Hippocampal formation (tissue), 2 donors: ENCODE measurements around the gene BRCC3.
A peak's percentile ranks its signal among the peaks of the same experiment; 100 is the strongest.

Experiments
- DNase-seq, 2 donors: peaks; one replicate each; lab custom pipeline; 2025; lab: John Stamatoyannopoulos, UW

The BRCC3 gene

DNA sequence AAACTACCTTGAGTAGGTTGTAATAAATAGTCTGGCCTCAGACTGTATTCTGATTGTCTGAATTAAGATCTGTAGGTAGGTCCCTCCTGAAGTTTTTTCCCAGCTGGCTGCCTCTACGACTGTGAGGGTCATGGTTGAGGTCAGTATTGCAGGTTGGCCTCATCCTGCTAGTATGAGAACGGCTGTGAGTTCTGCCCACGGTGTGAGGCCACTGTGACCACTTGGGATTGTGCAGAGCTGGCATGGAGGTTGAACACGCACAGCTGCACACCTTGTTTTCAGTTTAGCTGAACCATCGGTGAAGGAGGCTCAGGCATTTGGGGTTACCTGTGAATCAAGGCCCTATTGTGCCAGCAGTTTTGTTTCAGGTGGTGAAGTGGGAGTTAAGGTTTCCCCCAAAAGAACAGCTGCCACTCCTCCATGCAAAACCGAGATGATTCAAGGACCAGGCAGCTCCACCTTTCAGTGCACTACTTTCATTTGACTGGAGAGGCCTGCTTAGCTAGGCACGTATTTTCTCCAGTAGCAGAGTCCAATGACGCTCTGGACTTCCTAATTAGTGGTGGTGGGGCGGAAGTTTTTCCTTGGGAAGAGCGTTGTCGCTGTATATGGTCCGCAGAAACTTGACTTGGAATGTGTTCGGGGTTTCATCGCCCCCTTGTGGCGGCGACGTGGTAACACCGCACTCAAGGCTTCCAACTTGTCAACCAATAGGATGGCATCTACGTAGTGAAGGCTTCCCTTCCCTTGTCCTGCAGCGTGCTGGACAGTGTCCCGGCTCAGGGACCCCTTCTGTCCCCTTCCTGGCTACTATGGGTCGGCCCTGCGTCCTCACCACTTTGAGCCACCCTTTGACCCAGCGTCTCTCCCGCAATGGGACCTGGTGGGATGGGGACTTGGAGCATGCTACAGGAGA, 14.2 kb upstream of the BRCC3 start:
- peak; percentile 9 to 14 for DNase-seq

DNA sequence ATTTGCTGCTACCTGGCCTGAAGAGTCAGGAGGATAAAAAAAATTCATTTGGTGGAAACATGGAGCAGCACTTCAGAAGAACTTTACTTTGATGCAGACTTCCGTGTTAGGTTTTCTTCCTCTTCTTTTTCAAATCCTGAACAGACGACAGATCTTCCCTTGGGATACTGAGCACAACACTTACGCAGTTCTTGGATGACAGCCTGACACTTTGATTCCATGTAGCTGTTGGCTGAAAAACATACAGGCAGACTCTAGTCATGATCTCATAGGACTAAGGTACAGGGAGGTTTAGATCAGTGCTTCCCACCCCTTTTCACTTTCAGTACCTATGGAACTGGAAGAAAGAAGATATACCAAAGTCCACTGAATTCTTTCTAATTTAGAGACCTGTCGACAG, 9.5 kb upstream of the BRCC3 start:
- DNase-seq: no peak

DNA sequence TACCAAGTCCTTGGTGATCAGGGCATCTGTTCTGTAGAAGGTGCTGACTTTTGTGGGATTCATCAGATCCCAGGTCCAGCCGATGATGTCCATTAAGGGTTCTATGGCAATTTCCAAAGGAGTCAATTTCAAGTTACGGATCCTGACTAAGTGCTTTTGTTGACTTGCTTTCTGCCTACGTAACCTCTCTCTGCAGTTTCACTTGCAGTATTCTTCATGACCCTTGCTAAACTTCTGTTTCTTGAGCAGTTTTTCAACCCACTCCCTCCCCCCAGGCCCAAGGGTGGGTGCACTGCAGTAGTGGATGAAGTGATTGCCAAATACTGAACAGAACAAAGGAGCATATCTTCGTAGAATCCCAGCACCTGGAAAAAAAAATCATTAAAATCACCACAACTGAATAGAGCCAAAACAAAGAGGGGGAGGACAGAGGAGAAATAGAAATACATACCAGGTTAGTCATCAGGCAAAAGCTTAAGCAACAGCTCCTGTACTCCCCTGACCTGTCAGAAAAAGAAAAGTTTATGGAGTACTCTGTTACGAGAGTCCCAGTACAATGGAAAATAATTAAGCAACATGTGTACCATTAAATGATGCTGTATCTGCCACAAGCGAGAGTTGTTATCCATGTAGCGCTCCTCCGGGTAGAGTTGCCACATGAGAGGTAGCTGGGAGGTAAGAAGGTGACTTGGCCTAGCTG, 6.1 kb upstream of the BRCC3 start:
- no peak for DNase-seq

DNA sequence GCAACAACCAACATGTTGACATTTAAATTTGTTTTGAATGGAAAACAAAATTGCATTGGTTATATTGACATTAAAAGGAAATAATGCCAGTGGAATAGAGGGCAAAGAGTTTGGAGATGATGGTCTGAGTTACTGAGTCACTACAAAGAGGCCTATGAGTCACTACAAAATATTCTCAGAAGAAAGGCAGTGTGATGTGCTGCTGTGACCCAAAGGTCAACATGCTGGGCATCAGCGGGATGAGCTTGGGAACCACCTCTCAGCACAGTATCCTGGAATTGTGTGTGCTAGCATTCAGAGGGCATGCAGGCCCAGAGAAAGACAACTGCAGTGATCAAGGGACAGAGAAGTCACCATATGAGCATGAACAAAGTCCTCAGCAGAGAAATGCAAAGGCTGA, 3.1 kb upstream of the BRCC3 start:
- no peak for DNase-seq

DNA sequence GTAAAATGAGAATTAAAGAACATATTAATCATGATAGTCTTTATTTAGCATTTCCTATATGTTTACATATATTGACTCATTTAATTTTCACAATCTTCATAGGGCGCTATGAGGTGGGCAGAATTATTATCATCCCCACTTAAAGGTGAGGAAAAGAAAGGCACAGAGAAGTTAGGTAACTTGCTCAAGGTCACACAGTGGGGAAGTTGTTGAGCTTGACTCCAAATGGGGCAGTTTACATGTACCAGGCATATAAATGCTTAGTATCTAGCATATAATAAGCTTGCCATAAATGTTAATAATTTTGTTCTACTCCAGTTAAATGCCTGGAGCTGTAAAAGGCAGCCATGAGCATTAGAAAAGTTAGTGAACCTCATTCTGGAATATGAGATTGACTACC, 1.9 kb upstream of the BRCC3 start:
- DNase-seq: no peak

DNA sequence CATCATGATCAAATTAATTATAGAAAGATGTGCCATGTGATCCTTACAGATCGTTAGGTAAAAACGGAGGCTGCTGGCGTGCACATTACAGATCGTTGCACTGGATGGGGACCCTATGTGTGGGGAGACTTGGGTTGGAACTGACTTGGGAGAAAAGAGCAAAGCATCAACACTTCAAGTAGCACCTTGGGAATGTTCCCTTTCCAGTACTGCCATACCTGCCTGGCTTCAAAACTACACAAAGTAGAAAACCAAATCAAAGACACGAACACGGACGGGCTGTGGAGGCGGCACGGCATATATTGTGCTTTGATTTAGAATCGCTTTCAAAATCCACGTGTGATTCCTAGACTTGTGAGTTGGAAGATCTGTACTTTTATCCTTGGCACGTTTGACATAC, 1.3 kb upstream of the BRCC3 start:
- DNase-seq: no peak

DNA sequence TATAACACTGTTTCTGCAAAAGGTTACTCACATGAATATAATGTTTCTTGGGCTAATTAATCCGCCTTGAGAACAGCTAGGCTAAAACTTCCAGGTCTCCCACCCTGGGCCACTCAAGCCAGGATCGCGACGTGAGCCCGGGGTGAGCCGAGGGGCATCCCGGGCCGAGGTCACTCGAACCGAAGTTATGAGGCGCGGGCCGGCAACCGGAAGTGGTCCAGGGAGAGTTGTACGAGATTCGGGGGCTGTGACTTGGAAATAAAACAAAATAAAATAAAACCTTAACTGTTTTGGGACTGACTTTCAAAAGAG, 689 bp upstream of the BRCC3 start:
- DNase-seq: no peak

DNA sequence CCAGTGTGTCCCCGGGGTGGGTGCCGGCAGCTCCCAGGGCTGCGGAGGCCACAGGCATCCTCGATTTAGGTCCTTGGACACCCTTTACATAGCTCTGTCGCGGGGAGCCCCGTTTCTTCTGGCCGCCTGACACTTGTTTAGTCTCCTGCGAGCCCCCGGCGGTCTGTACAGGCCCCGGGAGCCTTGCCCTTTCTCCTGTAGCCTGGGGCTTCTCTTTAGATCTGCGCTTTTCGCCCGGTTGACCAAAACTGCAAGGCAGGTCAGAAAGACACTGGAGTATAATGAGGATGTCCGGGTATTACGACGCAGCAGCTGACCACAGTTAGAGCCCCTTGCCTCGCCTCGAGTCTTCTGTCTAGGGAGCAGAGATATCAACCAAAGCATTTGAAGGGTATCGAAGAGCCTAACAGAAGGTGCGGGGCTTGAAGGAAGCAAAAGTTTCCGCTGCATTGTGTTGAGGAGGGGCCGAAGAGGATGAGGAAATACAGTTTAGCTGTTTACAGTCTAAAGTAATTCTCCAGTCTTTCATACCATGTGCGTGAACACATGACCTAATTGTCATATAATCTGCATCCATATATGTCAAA, 479 bp downstream of the BRCC3 start:
- no peak for DNase-seq

DNA sequence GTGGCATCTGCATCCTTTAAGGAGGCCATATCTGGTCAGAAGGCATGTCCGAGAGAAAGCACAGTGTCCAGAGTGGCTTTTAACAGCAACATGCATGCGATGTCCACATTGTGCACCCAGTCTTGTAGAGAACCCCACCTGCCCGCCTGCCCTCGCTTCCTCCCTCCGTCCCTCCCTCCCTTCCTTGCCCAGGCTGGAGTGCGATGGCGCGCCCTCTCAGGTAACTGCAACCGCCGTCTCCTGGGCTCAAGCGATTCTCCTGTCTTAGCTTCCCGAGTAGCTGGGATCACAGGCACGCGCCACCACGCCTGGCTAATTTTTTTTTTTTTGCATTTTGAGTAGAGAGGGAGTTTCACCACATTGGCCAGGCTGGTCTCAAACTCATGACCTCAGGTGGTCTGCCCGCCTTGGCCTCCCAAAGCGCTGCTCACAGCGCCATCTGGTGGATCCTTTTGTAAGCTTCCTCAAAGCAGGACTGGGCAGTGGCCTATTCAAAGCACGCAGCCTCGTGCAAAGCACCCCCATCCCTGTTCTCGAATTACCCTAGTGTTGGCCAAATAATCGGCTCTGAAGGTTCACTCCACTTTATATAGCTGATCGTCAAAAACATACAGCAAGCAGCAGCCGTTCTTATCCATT, 15.0 kb downstream of the BRCC3 start:
- no peak for DNase-seq

DNA sequence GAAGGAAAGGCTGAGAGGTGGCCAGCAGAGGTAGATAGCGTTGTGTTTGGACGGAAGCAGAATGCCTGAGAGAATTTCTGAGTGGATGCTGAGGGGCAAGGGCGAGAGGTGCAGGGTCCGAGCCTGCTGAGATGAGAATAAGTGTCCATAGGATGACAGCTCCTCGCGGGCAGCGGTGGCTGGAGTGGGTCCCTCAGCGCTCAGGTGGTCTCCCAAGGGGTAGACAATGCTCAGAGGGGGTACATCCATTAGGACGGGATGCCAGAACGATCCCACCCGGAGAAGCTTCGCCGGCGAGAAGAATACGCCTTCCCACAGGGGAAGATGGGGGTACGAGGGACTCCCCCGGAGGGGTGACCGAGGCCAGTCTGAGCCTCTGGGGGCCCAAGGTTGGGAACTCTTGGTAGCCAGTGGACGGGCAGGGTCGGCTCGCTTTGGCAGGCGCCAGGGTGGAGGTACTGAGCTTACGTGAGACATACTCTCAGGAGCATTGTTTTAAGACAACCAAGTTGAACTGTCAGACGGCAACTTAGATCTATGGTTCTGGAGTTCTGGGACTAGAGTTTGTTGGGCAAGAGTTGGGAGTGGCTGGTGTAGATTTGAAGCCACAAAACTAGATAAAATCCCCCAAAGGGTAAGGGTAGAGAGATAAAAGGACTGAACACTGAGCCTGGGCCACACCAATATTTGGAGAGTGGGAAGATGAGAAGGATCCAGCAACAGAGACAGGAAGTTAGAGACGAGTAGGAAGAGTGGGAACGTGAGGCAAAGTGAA, 15.8 kb downstream of the BRCC3 start:
- DNase-seq: no peak

DNA sequence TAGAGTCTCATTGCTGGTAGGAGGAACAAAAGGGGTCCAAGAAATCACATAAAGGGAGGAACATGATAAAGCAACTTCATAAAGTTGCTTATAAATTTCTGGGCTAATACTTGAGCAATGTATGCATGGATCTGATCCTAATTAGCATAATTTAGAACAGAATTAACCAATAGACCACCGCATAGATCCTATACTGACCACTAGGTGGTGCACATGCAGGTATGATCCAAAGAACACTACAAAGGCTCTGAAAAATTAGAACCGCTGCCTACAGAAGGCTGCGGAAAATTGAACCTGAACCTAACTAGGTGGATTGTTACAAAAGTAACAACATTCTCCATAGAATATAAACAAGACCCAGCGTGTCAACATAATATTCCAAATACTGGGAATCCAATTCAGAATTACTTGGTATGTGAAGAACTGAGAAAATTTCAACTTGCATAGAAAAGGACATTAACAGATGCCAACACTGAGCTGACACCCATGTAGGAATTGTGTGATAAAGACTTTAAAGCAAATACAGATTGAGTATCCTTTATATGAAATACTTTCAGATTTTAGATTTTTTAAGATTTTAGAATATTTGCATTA, 23.3 kb downstream of the BRCC3 start:
- DNase-seq: no peak

DNA sequence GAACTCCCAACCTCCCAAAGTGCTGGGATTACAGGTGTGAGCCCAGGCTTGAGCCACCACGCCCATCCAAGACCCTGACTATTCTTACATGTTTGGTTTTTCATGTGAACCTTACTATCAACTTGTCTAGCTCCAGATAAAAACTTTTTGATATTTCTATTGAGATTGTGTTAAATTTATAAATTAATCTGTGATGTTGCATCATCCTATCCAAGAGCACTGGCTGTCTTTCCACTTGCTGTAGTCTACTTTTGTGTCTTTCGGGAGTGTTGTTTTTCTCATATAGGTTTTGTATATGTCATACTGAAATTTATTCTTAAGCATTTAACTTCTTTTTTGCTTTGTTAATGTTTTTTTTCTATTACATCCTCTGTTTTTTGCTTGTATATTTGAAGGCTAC, 34.6 kb downstream of the BRCC3 start:
- DNase-seq: no peak

DNA sequence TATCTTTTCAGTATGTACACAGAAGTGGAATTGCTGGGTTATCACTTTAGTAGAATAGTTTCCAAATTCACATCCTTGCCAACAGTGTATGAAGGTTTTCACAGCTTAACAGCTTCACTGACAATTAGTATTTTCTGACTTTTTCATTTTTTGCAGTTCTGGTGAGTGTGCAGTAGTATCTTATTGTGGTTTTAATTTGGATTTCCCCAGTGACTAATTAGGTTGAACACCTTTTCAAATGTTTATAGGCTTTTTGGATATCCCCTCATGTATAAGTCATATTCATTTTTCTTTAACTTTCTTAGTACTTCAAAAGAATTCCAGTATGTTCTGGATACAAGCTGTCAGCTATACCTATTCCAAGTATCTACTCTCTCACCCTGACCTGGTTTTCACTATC, 37.1 kb downstream of the BRCC3 start:
- no peak for DNase-seq

DNA sequence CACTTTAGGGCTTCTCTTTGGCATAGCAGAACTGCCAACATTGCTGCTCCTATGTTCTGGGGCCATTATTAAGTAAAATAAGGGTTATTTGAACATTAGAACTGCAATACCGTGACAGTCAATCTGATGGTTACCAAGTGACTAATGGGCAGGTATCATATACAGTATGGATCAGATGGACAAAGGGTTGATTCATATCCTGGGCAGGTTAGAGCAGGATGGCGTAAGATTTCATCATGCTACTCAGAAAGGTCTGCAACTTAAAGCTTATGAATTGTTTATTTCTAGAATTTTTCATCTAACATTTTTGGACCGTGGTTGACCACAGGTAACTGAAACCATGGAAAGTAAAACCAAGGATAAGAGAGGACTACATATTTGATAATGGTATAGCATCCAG, 40.9 kb downstream of the BRCC3 start:
- no peak for DNase-seq

DNA sequence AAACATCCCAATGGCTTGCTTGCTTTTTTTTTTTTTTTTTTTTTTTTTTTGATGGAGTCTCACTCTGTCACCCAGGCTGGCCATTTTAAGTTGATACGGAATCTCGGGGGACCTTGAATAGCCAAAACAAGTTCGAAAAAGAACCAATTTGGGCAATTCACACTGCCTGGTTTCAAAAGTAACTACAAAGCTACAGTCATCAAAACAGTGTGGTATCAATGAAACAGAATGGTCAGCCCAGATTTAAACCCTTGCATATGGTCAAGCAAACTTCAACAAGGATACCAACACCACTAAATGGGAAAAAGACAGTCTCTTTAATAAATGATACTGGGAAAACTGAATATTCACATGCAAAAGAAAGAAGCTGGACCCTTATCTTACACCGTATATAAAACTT, 41.8 kb downstream of the BRCC3 start:
- DNase-seq: no peak

DNA sequence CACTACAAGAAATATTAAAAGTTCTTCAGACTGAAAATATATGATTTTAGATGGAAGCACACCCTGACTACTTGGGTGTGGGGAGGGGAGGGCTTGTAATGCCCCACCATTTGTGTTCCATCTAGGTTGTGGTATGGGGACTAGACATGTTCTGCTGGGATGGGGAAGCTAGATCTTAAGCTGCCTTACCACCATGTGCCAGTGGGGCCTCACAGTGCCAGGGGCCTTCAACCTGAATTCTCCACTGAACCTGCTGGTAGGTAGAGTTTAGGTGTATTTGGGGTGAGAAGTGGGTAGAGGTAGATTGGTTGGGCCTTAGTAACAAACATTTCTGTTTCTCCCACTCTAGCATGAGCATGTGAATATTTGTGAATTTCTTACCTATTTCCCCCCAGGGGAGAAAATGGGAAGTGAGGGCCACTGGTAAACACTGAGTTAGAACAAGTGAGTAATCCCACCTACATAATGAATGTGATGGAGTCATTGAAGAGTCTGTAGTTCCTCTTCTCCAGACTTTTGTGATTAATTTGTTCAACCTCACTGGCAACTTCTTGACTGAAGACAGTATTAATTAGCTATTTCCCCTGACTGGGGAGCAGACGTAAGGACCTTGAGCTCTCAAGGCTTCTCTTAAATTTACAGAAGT, 44.0 kb downstream of the BRCC3 start:
- DNase-seq: no peak

DNA sequence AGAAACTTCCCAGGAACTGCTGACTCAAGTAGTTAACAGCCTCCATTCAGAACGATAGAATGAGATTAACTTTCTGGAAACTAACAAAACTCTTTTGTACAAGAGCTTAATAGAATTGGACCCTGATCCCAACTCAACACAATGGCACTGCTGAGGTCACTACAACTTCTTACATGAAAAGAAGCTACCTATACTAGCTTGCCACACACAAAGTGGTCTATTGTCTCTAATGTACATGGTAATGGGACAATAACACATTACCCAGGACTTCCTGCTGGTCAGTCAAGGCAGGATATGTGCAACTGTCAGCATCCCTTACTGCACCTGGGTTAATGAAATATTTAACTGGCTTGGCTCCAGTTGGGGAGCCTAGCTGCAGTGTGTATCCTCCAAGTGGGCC, 56.2 kb downstream of the BRCC3 start:
- no peak for DNase-seq

DNA sequence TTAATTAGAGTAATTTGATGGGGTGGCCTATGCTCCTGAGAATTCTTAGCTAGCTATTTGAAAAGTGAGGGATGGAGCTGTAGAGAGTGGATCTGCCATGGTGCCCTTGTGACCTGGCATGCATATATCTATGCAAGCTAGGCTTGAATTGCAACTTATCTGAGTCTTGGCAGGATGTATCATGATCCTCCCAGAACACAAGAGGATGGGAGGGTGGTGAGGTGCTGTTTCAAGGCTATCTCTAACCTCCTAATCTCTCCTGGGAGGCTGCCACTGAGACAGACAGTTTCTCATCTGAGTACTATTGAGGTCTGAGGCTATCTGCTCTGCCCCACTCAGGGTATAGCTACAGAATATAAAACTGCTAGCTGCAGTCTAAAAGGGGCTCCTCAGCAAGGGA, 56.6 kb downstream of the BRCC3 start:
- DNase-seq: no peak

DNA sequence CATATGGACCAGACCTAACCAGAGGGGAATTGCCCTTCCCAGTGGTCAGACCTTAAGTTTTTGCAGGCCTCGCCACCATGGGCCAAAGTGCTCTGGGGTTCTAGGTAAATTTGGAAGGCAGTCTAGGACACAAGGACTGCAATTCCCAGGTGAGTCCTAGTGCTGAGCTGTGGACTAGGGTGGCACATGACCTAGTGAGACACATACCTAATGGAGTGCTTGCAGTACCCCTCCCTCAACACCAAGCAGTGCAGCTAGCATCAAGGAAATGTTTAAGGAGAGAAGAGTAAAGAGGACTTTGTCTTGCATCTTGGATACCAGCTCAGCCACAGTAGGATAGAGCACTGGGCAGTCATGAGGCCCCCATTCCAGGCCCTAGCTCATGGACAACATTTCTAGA, 60.8 kb downstream of the BRCC3 start:
- no peak for DNase-seq

DNA sequence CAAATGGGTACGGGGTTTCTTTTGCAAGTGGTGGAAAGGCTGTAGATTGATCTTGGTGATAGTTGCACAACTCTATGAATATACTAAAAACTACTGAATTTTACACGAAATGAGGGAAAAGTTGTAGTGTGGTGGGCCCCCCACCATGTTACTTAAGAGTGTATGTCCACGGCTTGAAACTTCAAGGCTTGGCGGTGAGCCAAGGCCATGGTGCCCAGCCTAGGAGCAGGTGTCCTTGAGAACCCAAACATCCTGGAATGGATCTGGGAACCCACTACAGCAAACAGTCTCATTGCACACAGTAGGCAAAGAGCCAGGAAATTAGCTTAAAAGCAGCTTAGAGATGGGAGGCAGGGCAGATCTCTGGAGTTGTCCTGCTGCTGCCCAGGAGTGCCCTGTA, 62.9 kb downstream of the BRCC3 start:
- no peak for DNase-seq

DNA sequence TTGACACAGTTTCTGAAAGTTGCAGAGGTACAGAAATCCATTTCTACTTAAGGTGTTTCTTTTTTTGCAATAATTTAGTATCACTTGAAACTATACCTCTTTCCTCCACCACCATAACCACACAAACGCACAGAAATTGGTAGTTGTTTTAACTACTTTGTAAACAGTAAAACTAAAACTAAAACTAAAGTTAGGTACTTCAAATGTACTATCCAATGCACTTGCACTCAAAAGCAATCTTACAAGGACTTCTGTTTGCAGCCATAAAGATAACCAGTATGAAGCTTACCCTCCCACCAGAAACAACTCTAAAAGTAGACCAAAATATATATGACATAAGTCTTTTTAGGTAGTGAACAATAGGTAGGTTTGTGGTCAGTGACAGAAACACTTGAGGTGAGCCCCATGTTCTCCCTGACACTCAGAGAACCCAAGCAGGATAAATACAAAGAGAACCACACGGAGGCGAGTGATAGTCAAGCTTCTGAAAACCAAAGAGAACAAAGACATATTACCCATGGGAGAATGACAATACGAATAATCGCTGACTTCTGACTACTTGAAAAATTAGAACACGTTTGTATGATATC, 72.7 kb downstream of the BRCC3 start:
- no peak for DNase-seq
